Measurements from ENCODE around the gene B3GLCT.

B3GLCT gene

DNA sequence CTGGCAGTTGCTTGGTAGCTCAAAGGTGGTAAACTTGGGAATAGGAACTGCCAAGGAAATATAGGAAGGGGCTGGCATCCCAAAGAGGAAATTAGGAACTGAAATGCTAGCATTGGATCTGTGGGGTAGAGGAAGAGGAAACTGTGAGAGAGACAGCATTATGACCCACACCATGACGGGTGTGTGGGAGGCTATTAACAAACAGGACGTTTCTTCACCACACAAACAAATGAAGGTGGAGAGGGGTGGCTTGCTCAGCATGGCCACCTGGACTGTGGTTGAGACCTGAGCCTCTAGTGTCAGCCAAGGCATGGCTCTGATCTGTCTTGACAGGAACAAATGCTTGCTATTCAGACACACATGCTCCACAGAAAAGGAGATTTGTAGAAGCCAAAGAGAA is 178.2 kb downstream of the B3GLCT start:
- TF ChIP-seq CTCF (IDR thresholded peaks at IDR 0.05; ENCODE audit: low read depth, low read length) = no peak
- no peak overlapping the region for H3K4me3 ChIP-seq (ENCODE audit: low read depth, low read length)

GRCh38 chr13:31380715-31381114 is 180.9 kb downstream of the B3GLCT start:
- no peak for TF ChIP-seq CTCF (IDR thresholded peaks at IDR 0.05; ENCODE audit: low read depth, low read length)

More at GRCh38 chr13:31380715-31381114, 180.9 kb downstream of the B3GLCT start:
- no peak overlapping the region for H3K4me3 ChIP-seq (ENCODE audit: low read depth, low read length)

Measured in WI38 (cell line).